ENCODE measurements around the gene COX7C.

- no peak for TF ChIP-seq EZH2 (IDR thresholded peaks at IDR 0.05)
- no peak for TF ChIP-seq POLR2AphosphoS5 (IDR thresholded peaks at IDR 0.05; ENCODE audit: borderline replicate concordance, low read depth, low read length)
- no peak for TF ChIP-seq FOXP2 (optimal IDR thresholded peaks at IDR 0.05; ENCODE audit: control extremely low read depth, extremely low read length, insufficient read depth)
Measured at GRCh38 chr5:86666981-86667380, 49.2 kb downstream of the COX7C start.
